Uterus (tissue), 2 donors: ENCODE data around the gene SORBS1.

Source experiments
- CTCF ChIP-seq, 4 experiments: fragments of 200-600 bp in 2 of 4; fragments of 450-650 bp in 2 of 4; sonication (generic) in 2 of 4; IDR thresholded peaks; one replicate each; pipeline ENCODE4 v1.5.1; 2016 to 2019; ENCODE audit warnings: antibody characterized with exemption in 4 of 4, mild to moderate bottlenecking in 2 of 4, moderate library complexity in 1 of 4
- POLR2A ChIP-seq, 2 donors: fragments of 450-650 bp; IDR thresholded peaks; one replicate each; pipeline ENCODE4 v1.6.1; 2016; ENCODE audit warnings: antibody characterized with exemption in 2 of 2, mild to moderate bottlenecking in 1 of 2, moderate library complexity in 1 of 2

GRCh38 chr10:95346715-95347401, 214.3 kb downstream of the SORBS1 start:
- TF ChIP-seq POLR2A (IDR thresholded peaks at IDR 0.05) = no peak
- no peak for TF ChIP-seq CTCF (IDR thresholded peaks at IDR 0.05)
